ENCODE measurements around the gene GAD1. TPM values are rescaled to one million over a fixed set of nuclear protein-coding genes. Genes with fewer than 3 reads are reported as not detected.

The GAD1 gene
- total RNA-seq, 1 donor from 2014 or later: 0.36 TPM

DNA sequence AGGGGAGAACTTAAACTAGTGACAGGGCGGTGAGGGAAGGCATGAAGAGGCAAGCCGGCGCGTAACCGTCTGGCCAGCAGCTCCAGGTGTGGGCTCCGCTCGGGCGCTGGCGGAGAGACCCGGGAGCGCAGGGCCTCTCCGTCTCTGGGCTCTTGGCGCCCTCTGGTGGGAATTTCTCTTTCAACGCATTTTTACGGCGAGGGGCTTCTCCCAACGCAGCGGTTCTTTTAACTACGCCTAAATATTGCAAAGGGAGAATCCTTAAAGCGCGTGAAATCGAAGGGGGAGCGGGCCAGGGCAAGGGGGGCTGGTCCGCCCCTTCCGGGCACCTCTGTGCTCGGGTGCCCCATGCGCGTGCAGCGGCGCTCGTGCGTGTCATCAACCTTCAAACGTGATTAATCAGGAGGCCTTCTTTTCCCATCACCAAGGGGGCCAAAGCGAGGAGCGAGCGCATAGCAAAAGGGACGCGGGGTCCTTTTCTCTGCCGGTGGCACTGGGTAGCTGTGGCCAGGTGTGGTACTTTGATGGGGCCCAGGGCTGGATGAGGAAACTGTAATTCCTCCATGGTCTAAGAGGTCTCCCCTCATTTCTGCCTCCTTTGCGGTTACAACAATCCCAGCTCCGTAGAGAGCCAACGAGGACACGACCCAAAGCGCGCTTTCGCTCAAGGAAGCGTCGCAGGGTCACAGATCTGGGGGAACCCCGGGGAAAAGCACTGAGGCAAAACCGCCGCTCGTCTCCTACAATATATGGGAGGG lies 762 bp upstream of the GAD1 start:
- ATAC-seq (peak; percentile 66), DNase-seq (ENCODE audit: low spot score) (no peak)
- intact Hi-C loops (cut with DNase I): loop anchor here (10.0 kb wide), 1 partner anchor 421 kb away; no protein-coding TSS in a partner anchor

DNA sequence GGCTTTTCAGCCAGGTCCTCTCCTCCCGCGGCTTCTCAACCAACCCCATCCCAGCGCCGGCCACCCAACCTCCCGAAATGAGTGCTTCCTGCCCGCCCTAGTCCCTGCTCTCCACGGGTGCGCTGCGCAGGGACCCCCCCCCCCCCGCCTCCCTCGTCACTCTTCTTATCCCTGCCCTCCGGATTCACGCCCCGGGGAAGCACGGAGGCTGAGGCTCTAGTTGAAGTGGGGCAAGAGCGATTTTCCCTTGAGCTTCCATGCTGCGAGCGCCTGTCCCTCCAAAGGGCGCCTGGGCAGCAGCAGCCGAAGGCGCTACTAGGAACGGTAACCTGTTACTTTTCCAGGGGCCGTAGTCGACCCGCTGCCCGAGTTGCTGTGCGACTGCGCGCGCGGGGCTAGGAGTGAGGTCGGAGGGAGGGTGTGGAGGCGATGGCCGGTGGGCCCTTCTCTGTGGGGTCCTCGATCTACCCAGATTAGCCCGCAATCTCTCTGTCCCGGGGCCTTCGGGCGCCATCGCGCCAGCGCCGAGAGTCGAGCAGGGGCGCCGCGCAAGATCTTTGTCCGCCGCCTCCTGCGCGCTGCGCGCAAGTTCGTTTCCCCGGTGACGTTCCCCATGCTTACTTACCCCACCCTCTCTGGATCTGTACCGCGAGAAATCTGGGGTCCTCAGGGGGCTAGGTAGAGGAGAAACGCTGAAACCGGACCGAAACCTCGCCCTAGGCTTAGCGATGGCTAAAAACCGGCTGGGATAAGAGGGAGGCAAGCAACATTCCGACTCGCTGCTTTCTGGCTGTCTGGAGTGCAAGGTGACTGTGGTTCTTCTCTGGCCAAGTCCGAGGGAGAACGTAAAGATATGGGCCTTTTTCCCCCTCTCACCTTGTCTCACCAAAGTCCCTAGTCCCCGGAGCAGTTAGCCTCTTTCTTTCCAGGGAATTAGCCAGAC lies 677 bp downstream of the GAD1 start:
- ATAC-seq (peak; percentile 3), DNase-seq (ENCODE audit: low spot score) (no peak)
- intact Hi-C loops (cut with DNase I): loop anchor here (10.0 kb wide), 1 partner anchor 423 kb away; no protein-coding TSS in a partner anchor

DNA sequence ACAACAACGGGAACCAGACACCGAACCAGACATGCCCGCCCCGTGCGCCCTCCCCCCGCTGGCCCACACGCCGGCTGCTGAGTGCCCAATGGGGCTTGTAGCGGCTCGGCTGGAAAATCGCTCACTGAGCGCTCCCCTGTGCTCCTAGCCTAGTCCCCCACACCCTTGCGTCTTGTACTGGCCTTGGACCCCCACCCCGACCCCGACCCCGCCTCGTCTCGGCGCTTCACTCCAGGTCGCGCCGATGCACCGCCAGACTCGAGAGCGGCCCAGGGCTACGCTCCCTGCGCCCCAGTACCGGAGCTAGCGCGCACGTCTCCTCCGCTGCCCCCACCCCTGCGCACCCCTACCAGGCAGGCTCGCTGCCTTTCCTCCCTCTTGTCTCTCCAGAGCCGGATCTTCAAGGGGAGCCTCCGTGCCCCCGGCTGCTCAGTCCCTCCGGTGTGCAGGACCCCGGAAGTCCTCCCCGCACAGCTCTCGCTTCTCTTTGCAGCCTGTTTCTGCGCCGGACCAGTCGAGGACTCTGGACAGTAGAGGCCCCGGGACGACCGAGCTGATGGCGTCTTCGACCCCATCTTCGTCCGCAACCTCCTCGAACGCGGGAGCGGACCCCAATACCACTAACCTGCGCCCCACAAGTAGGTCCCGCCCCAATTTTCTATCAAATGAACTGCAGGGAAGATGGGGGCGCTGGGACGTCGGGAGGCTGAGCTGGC lies 1.5 kb downstream of the GAD1 start:
- DNase-seq (ENCODE audit: low spot score): no peak
- intact Hi-C loops (cut with DNase I): loop anchor here (10.0 kb wide), 1 partner anchor 423 kb away; no protein-coding TSS in a partner anchor
- ATAC-seq: no peak

DNA sequence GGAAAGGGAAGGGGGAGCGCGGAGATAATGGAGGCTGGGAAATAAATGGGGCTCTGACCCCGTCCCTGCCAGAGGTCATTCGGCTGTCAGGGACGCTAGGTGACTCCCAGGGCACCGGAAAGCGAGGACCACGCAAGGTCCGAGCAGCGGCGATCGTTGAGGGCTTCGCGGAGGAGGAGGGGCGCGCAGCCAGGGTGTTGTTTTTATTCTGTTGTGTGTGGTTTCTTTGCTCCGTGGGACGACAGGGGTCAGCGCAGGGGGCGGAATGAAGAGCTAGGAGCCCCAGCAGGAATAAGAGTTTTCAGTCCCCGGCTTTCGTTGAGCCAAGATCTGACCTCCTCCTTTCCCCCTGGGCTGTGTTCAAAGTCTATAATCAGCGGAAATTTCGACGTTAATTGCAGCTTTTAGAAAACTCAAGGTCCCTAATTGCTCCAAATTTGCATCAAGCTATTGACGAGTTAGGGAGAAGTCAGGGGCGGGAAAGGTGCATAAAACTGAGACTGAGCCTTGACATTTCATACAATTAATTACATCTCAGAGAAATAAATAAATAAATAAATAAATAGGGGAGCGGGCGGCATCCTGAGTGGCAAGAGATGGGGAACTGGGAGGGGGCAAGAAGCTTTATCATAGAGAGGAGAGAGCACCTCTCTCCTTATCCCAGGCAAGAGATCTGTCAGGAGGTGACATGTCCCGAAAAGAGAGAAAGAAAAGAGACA lies 2.2 kb downstream of the GAD1 start:
- no peak for ATAC-seq
- intact Hi-C loops (cut with DNase I): loop anchor here (10.0 kb wide), 1 partner anchor 424 kb away; no protein-coding TSS in a partner anchor

DNA sequence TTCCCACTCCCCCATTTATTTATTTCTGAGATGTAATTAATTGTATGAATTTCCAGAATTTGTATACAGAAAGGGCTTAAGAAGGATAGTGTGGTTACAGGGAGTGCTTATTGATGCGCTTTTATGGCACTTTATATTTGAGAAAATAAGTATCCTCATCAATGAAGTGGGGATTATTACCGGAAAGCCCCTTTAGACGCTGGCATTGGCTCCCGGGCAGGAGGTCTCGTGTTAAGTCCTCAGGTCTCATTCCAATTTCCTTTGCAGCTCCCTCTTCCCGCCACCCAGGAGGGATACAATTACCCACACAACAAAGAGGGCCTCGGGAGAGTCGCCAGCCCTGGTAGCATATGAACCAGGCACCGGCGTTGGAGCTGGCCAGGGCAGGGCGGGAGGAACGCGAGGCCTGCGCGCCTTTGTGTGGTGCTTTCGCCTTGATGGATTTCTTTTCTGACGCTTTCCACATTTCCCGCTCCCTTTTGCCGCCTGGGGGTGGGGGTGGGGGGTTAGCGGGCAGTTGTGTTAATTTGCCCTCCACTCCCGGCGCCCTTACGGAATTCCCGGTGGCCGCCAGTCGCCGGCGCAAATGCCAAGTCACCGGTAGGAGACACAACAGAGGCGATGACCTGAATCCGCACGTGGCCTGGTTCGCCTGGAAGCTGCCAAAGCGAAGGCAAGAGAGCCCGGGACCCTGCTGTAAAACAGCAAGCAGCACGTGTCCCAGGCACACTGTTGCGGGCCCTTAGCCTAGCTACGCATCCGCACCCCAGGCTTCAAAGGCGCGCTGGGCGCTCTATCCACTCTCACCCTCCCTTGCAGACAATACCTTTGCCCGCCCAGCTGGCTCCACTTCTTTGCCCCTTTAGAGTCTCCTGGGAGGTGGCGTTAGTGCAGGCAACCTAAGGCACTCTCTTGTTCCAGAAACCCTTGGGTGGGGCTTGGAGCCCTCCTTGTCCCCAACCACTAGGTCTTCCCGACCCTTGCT lies 3.3 kb downstream of the GAD1 start:
- intact Hi-C loops (cut with DNase I): loop anchor here (10.0 kb wide), 1 partner anchor 425 kb away; no protein-coding TSS in a partner anchor
- ATAC-seq: no peak
- DNase-seq (ENCODE audit: low spot score): no peak

More for the DNA sequence above, 2.2 kb downstream of the GAD1 start:
- DNase-seq (ENCODE audit: low spot score): no peak

DNA sequence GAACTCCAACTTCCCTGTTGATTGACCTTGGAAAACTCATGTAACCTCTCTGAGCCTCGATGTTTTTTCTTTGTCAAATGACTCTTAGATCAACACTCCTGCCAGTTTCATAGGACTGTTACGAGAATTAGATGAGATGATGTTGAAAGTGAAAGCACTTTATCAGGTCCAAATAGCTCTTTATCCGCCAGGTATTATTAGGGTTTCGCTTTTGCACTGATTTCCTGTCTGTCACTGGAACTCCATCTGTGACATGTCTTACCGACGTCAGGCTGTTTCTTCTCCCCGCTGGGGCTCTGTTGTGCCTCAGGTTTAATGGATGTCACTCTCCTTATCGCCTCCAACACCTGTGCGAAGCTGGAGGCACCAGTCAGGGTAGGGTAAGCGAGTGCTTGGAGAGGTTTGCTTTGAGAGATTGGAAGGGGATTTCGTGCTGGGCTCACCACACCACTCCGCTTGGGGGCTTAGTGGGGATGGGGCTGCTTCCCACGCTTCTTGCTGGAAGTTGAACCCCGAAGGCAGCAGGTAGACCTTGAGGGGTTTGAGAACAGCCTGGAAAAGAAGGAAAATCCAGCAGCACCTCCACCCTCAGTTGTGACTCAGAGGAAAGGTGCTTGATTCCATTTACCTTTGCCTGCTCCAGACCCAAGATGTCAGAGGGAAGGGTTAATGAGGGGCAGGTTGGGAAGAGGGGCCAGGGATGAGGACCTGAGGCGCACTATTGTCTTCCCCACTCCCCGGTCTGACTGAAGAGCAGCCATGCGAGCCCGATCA lies 4.3 kb downstream of the GAD1 start:
- intact Hi-C loops (cut with DNase I): no loop called here
- ATAC-seq (no peak), DNase-seq (ENCODE audit: low spot score) (no peak)

DNA sequence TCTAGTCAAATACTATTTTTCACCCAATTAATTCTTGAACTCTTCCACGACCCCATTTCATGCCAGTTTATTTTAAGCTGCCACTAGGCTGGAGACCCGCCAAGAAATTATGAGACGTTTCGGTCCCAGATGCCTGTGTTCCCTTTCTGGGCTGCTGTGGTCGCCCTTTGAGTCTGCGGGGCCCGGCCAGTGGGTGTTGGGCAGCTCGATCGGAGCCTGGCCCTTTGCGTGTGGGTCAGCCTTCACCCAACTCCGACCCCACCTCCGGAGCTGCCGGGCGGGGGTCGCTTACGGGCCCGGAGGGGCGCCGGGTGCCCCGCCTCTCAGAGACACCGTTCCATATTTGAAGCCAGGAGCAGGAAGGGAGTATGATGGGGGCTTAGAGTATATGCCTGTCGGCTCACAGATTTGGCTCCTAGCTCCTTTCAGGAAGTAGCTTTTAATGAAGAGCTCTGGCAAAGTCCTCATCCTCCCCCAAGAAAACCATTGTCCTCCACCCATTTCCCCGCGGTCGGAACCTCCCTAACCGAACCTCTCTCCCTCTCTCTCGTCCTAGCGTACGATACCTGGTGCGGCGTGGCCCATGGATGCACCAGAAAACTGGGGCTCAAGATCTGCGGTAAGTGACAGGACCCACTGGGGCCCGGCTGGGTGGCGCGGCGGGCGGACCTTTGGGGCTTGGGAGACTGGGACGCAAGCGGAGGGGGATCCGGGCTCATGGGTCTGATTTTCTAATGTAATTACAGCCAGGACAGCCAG lies 5.0 kb downstream of the GAD1 start:
- DNase-seq (ENCODE audit: low spot score) (no peak), ATAC-seq (no peak)
- intact Hi-C loops (cut with DNase I): no loop called here

DNA sequence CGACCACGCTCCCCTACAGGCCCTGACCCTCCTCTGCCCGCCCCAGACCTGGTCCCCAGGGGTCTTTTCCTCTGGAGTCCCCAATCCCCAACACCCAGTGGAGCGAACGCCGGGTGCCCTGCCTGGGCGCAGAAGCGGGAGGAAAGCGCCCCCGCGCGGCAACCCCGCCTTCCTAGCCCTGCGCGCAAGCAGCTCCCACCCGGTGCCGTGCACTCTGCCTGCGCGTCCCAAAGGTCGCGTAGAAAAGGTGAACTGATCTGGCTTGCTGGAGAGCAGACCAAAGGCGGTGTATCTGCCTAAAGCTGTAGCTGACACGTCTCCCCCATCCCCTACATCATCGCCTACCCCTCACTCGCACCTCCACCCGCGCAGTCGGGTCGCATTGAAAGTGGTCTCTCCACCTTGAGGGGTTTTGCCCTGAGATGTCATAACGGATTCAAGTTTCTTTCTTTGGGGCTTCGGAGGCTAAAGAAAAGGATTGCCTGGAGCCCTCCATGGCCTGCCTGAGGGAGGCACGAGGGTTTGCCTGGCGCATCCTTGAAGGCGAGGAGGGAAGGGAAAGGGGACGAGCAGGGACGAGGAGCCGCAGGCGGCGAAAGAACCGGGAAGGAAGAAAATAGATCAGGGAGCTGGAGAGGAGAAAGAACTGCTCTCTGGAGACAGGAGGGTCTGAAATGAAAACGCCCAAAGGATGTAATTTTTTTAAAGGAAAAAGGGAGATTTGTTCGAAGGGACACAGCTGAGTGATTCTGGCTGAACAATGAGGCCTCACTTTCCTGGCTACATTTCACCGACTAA lies 5.8 kb downstream of the GAD1 start:
- no peak for ATAC-seq
- intact Hi-C loops (cut with DNase I): no loop called here
- DNase-seq (ENCODE audit: low spot score): no peak

DNA sequence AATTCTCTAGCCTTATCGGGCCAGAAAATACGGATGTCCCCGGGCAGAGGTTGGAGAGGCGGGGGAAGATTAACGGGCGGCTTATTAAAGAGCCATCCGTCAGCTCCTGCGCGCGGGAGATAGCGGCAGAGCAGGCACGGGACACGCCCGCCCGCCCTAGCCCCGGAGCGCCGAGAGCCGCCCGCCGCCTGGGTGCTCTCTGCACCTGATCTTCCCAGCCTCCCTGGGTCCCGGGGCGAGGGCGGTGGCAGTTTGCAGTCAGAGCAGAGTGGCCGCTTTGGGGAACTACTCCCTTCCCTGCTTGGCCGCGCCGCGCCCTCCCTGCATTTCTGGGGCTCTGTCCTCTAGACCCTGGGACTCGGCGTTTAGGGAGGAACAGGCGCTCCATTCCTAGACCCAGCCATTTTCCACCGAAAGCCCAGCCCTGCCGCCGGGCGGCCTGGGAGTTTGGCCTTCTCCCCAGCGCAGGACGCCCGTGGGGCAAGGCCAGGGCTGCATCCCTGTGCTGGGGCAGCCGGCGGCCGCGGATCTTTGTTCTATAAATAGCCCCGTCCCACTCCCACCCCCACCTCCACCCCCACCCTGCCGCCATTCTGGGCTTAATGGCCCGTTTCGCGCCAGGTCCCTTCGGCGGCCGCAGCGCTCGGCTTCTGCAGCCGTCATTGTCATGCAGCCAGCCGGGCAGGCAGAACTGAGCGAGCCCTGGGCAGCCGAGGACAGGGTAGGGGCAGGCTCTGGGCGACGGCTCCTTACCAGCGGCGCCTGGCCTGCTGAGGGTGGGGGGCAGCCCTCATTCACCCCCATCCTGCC lies 6.6 kb downstream of the GAD1 start:
- intact Hi-C loops (cut with DNase I): no loop called here
- peak; percentile 43 for ATAC-seq
- no peak for DNase-seq (ENCODE audit: low spot score)

DNA sequence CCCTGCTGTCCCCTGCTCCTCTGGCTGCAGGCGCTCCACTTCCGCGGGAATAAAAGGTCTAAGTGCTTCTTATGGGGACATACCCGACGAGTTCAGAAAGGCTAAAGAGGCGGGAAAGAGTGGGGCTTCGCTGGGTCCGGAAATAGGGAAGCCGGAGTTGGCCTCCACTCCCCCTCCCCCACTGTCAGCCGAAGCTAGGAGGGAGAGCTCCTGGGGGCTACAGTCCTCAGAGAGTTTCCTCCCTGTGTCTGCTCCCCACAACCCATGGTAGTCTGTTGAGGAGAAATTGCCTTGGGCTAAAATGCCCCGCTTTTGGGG lies 7.2 kb downstream of the GAD1 start:
- intact Hi-C loops (cut with DNase I): no loop called here
- no peak for ATAC-seq
- no peak for DNase-seq (ENCODE audit: low spot score)

DNA sequence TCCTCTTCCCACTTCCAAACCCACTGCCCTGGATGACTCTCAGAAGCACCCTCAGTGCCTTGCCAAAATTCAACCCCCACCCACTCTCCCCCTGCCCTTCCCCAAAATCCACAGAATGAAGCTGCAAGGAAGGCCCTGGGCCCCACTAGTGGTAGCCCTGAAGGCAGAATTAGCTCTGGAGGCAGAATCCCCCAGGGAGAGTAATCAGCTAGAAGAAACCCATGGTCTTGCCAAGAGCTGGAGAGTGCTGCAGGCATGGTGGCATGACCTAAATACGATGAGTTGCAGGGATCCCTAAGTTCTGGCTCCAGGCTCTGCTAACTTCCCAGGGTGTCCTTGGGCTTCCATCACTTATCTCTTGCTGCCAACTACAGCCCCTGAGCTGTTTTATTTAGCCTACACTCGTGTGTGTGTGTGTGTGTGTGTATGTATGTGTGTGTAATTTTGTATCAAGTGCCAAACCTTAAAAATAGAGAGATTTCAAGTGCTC lies 7.9 kb downstream of the GAD1 start:
- DNase-seq (ENCODE audit: low spot score): no peak
- ATAC-seq: no peak
- intact Hi-C loops (cut with DNase I): no loop called here

DNA sequence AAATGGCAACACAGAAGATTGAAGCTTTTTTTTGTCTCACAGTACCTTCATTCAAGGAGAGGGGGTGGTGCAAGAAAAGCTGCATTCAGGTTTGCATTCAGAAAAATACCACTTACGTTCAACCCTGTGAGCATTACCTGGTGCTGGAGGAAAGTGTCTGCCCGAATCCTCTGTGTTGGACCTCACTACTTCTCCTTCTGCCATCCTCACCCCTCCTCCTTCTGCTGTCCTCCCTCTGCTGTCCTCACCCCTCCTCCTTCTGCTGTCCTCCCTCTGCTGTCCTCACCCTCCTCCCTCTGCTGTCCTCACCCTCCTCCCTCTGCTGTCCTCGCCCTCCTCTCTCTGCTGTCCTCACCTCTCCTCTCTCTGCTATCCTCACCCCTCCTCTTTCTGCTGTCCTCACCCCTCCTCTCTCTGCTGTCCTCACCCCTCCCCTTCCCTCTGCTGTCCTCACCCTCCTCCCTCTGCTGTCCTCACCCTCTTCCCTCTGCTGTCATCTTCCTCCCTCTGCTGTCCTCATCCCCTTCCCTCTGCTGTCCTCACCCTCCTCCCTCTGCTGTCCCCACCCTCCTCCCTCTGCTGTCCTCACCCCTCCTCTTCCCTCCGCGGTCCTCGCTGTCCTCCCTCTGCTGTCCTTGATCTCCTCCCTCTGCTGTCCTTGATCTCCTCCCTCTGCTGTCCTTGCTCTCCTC lies 11.3 kb downstream of the GAD1 start:
- no peak for ATAC-seq
- DNase-seq (ENCODE audit: low spot score): no peak
- intact Hi-C loops (cut with DNase I): no loop called here

DNA sequence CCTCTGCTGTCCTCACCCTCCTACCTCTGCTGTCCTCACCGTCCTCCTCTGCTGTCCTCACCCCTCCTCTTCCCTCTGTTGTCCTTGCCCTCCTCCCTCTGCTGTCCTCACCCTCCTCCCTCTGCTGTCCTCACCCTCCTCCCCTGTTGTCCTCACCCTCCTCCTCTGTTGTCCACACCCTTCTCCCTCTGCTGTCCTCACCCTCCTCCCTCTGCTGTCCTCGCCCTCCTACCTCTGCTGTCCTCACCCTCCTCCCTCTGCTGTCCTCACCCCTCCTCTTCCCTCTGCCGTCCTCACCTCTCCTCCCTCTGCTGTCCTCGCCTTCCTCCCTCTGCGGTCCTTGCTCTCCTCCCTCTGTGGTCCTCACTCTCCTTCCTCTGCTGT lies 11.8 kb downstream of the GAD1 start:
- intact Hi-C loops (cut with DNase I): no loop called here
- ATAC-seq (no peak), DNase-seq (ENCODE audit: low spot score) (no peak)

DNA sequence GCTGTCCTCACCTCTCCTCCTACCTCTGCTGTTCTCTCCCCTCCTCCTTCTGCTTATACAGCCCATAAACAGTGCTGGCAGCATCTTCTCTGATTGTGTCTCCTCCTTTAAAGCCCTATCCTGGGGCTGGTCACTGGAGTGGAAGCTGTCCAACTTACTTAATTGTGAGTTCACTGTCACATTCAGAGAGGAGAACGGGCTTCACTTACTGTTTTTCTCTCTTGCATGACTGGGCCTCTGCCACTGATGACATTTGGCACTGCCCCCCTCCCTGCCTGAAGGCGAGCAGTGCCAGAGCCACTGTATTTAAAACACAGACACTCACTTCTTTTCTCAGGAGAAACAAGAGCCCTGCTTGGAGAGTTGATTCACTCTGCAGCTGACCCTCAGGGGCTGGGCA lies 12.3 kb downstream of the GAD1 start:
- DNase-seq (ENCODE audit: low spot score) (no peak), ATAC-seq (no peak)
- intact Hi-C loops (cut with DNase I): no loop called here
